NB4 (cell line): ENCODE results near the gene HTR6.

Source experiments
- CTCF ChIP-seq: IDR thresholded peaks from one replicate; pipeline ENCODE4 v1.5.1; 2012; ENCODE audit warnings: low read depth, low read length
- MAX ChIP-seq: IDR thresholded peaks from 2 replicates; pipeline ENCODE4 v1.6.1; 2011; ENCODE audit warnings: low read depth, low read length
- MYC ChIP-seq: IDR thresholded peaks from 2 replicates; pipeline ENCODE4 v1.6.1; 2011; ENCODE audit warnings: low read depth, low read length
- POLR2A ChIP-seq: IDR thresholded peaks from 2 replicates; pipeline ENCODE4 v1.6.1; 2011; ENCODE audit warnings: mild to moderate bottlenecking; ENCODE audit not compliant: insufficient read length; ENCODE audit errors: extremely low read depth

- no peak for TF ChIP-seq POLR2A
- no peak for TF ChIP-seq MYC
- no peak for TF ChIP-seq MAX
- no peak for TF ChIP-seq CTCF
Observed at GRCh38 chr1:19643121-19643520, 21.6 kb upstream of the HTR6 start.
